Parathyroid adenoma (tissue), 2 donors: ENCODE results near the gene ARHGAP21.
"Not testable (repeated sequence)": the region's sequence is repeated elsewhere in the genome, so short reads cannot be mapped to it uniquely, and the experiment has no call there.

Experiments used
- H2AFZ ChIP-seq: fragments of 300-600 bp; sonication (generic); one replicate; pipeline ENCODE4 v1.7.0; 2017; ENCODE audit warnings: antibody characterized with exemption, mild to moderate bottlenecking
- H3K27ac ChIP-seq: fragments of 300-600 bp; sonication (generic); one replicate; pipeline ENCODE4 v1.7.0; 2017
- H3K27me3 ChIP-seq: fragments of 300-600 bp; sonication (generic); one replicate; pipeline ENCODE4 v1.7.0; 2017; ENCODE audit warnings: low read length; ENCODE audit not compliant: control insufficient read depth, insufficient read depth
- H3K36me3 ChIP-seq: fragments of 300-600 bp; sonication (generic); one replicate; pipeline ENCODE4 v1.7.0; 2017; ENCODE audit warnings: low read length; ENCODE audit not compliant: control insufficient read depth, insufficient read depth
- H3K4me1 ChIP-seq: fragments of 300-600 bp; sonication (generic); one replicate; pipeline ENCODE4 v1.7.0; 2017; ENCODE audit warnings: control low read depth
- H3K4me2 ChIP-seq: fragments of 300-600 bp; sonication (generic); one replicate; pipeline ENCODE4 v1.7.0; 2017; ENCODE audit warnings: low read length
- H3K4me3 ChIP-seq: fragments of 300-600 bp; sonication (generic); one replicate; pipeline ENCODE4 v1.7.0; 2017; ENCODE audit warnings: low read depth, low read length
- H3K79me2 ChIP-seq: fragments of 300-600 bp; sonication (generic); one replicate; pipeline ENCODE4 v1.7.0; 2017; ENCODE audit warnings: control low read depth
- H3K9ac ChIP-seq: fragments of 300-600 bp; sonication (generic); one replicate; pipeline ENCODE4 v1.7.0; 2017; ENCODE audit warnings: mild to moderate bottlenecking
- H3K9me3 ChIP-seq: fragments of 300-600 bp; sonication (generic); one replicate; pipeline ENCODE4 v1.7.0; 2017; ENCODE audit warnings: low read length; ENCODE audit not compliant: control insufficient read depth
- CTCF ChIP-seq: fragments of 300-600 bp; sonication (generic); IDR thresholded peaks from one replicate; pipeline ENCODE4 v1.7.0; 2017; ENCODE audit warnings: antibody characterized with exemption, mild to moderate bottlenecking
- donor health status: primary hyperparathyroidism.

The ARHGAP21 gene

GRCh38 chr10:24759672-24760071, 36.0 kb upstream of the ARHGAP21 start:
- TF ChIP-seq CTCF: no peak
- H3K27ac ChIP-seq: no peak overlapping the region
- H3K4me1 ChIP-seq: no peaks in the 10 kb centered on the region
- no peak overlapping the region for H3K4me3 ChIP-seq
- no peaks in the 10 kb centered on the region for H3K79me2 ChIP-seq
- no peak overlapping the region for H3K9ac ChIP-seq
- H3K27me3 ChIP-seq: no peaks in the 10 kb centered on the region
- no peaks in the 10 kb centered on the region for H3K9me3 ChIP-seq
- H3K36me3 ChIP-seq: no peaks in the 10 kb centered on the region
- no peak overlapping the region for H2AFZ ChIP-seq
- no peak overlapping the region for H3K4me2 ChIP-seq

GRCh38 chr10:24758254-24758653, 34.6 kb upstream of the ARHGAP21 start:
- not testable (repeated sequence) for H3K4me1 ChIP-seq, H3K4me2 ChIP-seq, H3K9me3 ChIP-seq, H3K79me2 ChIP-seq, H3K9ac ChIP-seq, H3K27ac ChIP-seq, H3K27me3 ChIP-seq, H3K4me3 ChIP-seq, H3K36me3 ChIP-seq, H2AFZ ChIP-seq

GRCh38 chr10:24756283-24756682, 32.6 kb upstream of the ARHGAP21 start:
- Histone ChIP-seq H3K27ac (no peak overlapping the region), H3K4me2 (no peak overlapping the region), H3K9ac (no peak overlapping the region), H3K27me3 (no peaks in the 10 kb centered on the region), H2AFZ (no peak overlapping the region), H3K4me3 (no peak overlapping the region), H3K36me3 (no peaks in the 10 kb centered on the region), H3K9me3 (no peaks in the 10 kb centered on the region), H3K79me2 (no peaks in the 10 kb centered on the region), H3K4me1 (no peaks in the 10 kb centered on the region)
- TF ChIP-seq CTCF: no peak

GRCh38 chr10:24751716-24752115, 28.0 kb upstream of the ARHGAP21 start:
- H3K79me2 ChIP-seq: no peaks in the 10 kb centered on the region
- H3K4me3 ChIP-seq: no peak overlapping the region
- no peaks in the 10 kb centered on the region for H3K36me3 ChIP-seq
- no peak overlapping the region for H2AFZ ChIP-seq
- no peak overlapping the region for H3K9ac ChIP-seq
- peak overlapping the region; percentile 17 for H3K4me2 ChIP-seq
- no peaks in the 10 kb centered on the region for H3K4me1 ChIP-seq
- no peak for TF ChIP-seq CTCF
- H3K27ac ChIP-seq: no peak overlapping the region
- H3K27me3 ChIP-seq: no peaks in the 10 kb centered on the region
- H3K9me3 ChIP-seq: no peaks in the 10 kb centered on the region

- TF ChIP-seq CTCF: no peak
- no peaks in the 10 kb centered on the region for H3K79me2 ChIP-seq
- H3K4me1 ChIP-seq: no peaks in the 10 kb centered on the region
- no peaks in the 10 kb centered on the region for H3K9me3 ChIP-seq
- no peaks in the 10 kb centered on the region for H3K27me3 ChIP-seq
- no peak overlapping the region for H3K4me2 ChIP-seq
- H3K27ac ChIP-seq: no peak overlapping the region
- H3K9ac ChIP-seq: no peak overlapping the region
- no peak overlapping the region for H2AFZ ChIP-seq
- no peak overlapping the region for H3K4me3 ChIP-seq
- H3K36me3 ChIP-seq: no peaks in the 10 kb centered on the region
Measured at GRCh38 chr10:24750695-24751094, 27.0 kb upstream of the ARHGAP21 start.
